Endometrium (tissue), 2 donors: ENCODE measurements around the gene TMEM273.

Source experiments
- FAIRE-seq: peaks from 2 replicates; lab custom pipeline; 2012; peaks lifted over from hg19 to GRCh38; lab: Jason Lieb, UNC
- donor health status: control.
- donor health status: control.

TMEM273 gene

GRCh38 chr10:49162761-49163310, 25.4 kb downstream of the TMEM273 start:
- FAIRE-seq = no peak

- no peak for FAIRE-seq
Measured at GRCh38 chr10:49162063-49162462, 26.1 kb downstream of the TMEM273 start.

- FAIRE-seq = peak; percentile 15
Measured at GRCh38 chr10:49161411-49161997, 26.7 kb downstream of the TMEM273 start.

- no peak for FAIRE-seq
Measured at GRCh38 chr10:49160814-49161213, 27.4 kb downstream of the TMEM273 start.

- no peak for FAIRE-seq
Measured at GRCh38 chr10:49160110-49160509, 28.1 kb downstream of the TMEM273 start.

- FAIRE-seq = peak; percentile 41
Measured at GRCh38 chr10:49158915-49159314, 29.3 kb downstream of the TMEM273 start.

GRCh38 chr10:49158404-49158803, 29.8 kb downstream of the TMEM273 start:
- FAIRE-seq = no peak

- FAIRE-seq = no peak
Measured at GRCh38 chr10:49157229-49157628, 31.0 kb downstream of the TMEM273 start.

- FAIRE-seq = no peak
Measured at GRCh38 chr10:49154641-49155040, 33.5 kb downstream of the TMEM273 start.

- no peak for FAIRE-seq
Measured at GRCh38 chr10:49153971-49154370, 34.2 kb downstream of the TMEM273 start.

GRCh38 chr10:49153115-49153514, 35.1 kb downstream of the TMEM273 start:
- FAIRE-seq = no peak

- no peak for FAIRE-seq
Measured at GRCh38 chr10:49152663-49153062, 35.5 kb downstream of the TMEM273 start.

- no peak for FAIRE-seq
Measured at GRCh38 chr10:49152037-49152436, 36.2 kb downstream of the TMEM273 start.

GRCh38 chr10:49151481-49151880, 36.7 kb downstream of the TMEM273 start:
- FAIRE-seq = no peak

- no peak for FAIRE-seq
Measured at GRCh38 chr10:49151025-49151445, 37.2 kb downstream of the TMEM273 start.

GRCh38 chr10:49150426-49150825, 37.8 kb downstream of the TMEM273 start:
- FAIRE-seq = no peak

GRCh38 chr10:49149881-49150280, 38.3 kb downstream of the TMEM273 start:
- FAIRE-seq = no peak

- FAIRE-seq = peak; percentile 85
Measured at GRCh38 chr10:49144058-49144720, 44.0 kb downstream of the TMEM273 start.

GRCh38 chr10:49143249-49143648, 44.9 kb downstream of the TMEM273 start:
- no peak for FAIRE-seq

- no peak for FAIRE-seq
Measured at GRCh38 chr10:49141541-49142332, 46.5 kb downstream of the TMEM273 start.

GRCh38 chr10:49140304-49141177, 47.6 kb downstream of the TMEM273 start:
- FAIRE-seq = no peak

GRCh38 chr10:49139846-49140195, 48.4 kb downstream of the TMEM273 start:
- no peak for FAIRE-seq
